Liver (tissue), 9 donors: ENCODE measurements around the gene CCDC192. TPM values are rescaled to one million over a fixed set of nuclear protein-coding genes. Genes with fewer than 3 reads are reported as not detected.

Experiments used
- DNase-seq: peaks from one replicate; pipeline ENCODE4 v3.0.0-alpha.2; 2017; ENCODE audit warnings: low spot score
- H3K27ac ChIP-seq, 2 donors: one replicate each; pipeline ENCODE4 v1.7.0; 2013; ENCODE audit warnings: inconsistent platforms in 2 of 2, low read length in 2 of 2, control low read depth in 1 of 2, low read depth in 1 of 2, mild to moderate bottlenecking in 1 of 2
- H3K27me3 ChIP-seq, 4 donors: one replicate each; pipeline versions ENCODE4 v1.6.1 to v1.7.0; 2013; ENCODE audit warnings: low read length in 3 of 4, inconsistent platforms in 1 of 4, mild to moderate bottlenecking in 1 of 4, moderate library complexity in 1 of 4; ENCODE audit not compliant: control insufficient read depth in 4 of 4, insufficient read depth in 4 of 4
- H3K36me3 ChIP-seq, 4 donors: one replicate each; pipeline versions ENCODE4 v1.6.1 to v1.7.0; 2013; ENCODE audit warnings: low read length in 3 of 4, mild to moderate bottlenecking in 3 of 4, low read depth in 1 of 4, moderate library complexity in 1 of 4; ENCODE audit not compliant: control insufficient read depth in 4 of 4, insufficient read depth in 3 of 4
- H3K4me1 ChIP-seq, 4 donors: one replicate each; pipeline versions ENCODE4 v1.6.1 to v1.7.0; 2013; ENCODE audit warnings: low read length in 3 of 4, mild to moderate bottlenecking in 3 of 4, moderate library complexity in 1 of 4; ENCODE audit not compliant: control insufficient read depth in 4 of 4, insufficient read depth in 4 of 4
- H3K4me3 ChIP-seq, 3 donors: one replicate each; pipeline versions ENCODE4 v1.6.1 to v1.7.0; 2013; ENCODE audit warnings: low read length in 3 of 3, control low read depth in 1 of 3, low read depth in 1 of 3, mild to moderate bottlenecking in 1 of 3
- H3K9ac ChIP-seq, 2 donors: one replicate each; pipeline ENCODE4 v1.7.0; 2013; ENCODE audit warnings: low read length in 2 of 2, mild to moderate bottlenecking in 2 of 2, moderate library complexity in 2 of 2, control low read depth in 1 of 2, low read depth in 1 of 2
- H3K9me3 ChIP-seq, 4 donors: one replicate each; pipeline versions ENCODE4 v1.6.1 to v1.7.0; 2013; ENCODE audit warnings: low read length in 3 of 4; ENCODE audit not compliant: control insufficient read depth in 4 of 4
- EGR1 ChIP-seq, 2 donors: IDR thresholded peaks; 2 replicates each; pipeline ENCODE4 v1.6.1; 2016 to 2018; ENCODE audit warnings: antibody characterized with exemption in 2 of 2, low read depth in 2 of 2
- FOXA1 ChIP-seq: IDR thresholded peaks from 2 replicates; pipeline ENCODE4 v1.6.1; 2016; ENCODE audit warnings: antibody characterized with exemption
- GABPA ChIP-seq, 2 donors: IDR thresholded peaks in 1 of 2; conservative IDR thresholded peaks in 1 of 2; 2 replicates each; pipeline ENCODE4 v1.6.1; 2016; ENCODE audit warnings: antibody characterized with exemption in 2 of 2, mild to moderate bottlenecking in 1 of 2, moderate library complexity in 1 of 2
- HNF4A ChIP-seq, 2 donors: conservative IDR thresholded peaks; 2 replicates each; pipeline ENCODE4 v1.6.1; 2016; ENCODE audit warnings: antibody characterized with exemption in 2 of 2, mild to moderate bottlenecking in 2 of 2
- JUND ChIP-seq, 2 donors: IDR thresholded peaks; 2 replicates each; pipeline ENCODE4 v1.6.1; 2016; ENCODE audit warnings: antibody characterized with exemption in 2 of 2
- NR2F2 ChIP-seq: IDR thresholded peaks from 2 replicates; pipeline ENCODE4 v1.6.1; 2016; ENCODE audit warnings: antibody characterized with exemption
- RAD21 ChIP-seq, 2 donors: IDR thresholded peaks; 2 replicates each; pipeline ENCODE4 v1.6.1; 2016; ENCODE audit warnings: antibody characterized with exemption in 2 of 2, mild to moderate bottlenecking in 2 of 2
- REST ChIP-seq: IDR thresholded peaks from 2 replicates; pipeline ENCODE4 v1.6.1; 2016; ENCODE audit warnings: antibody characterized with exemption, mild to moderate bottlenecking
- RXRA ChIP-seq, 2 donors: IDR thresholded peaks; 2 replicates each; pipeline ENCODE4 v1.6.1; 2017 to 2018; ENCODE audit warnings: antibody characterized with exemption in 2 of 2, mild to moderate bottlenecking in 1 of 2
- SP1 ChIP-seq: IDR thresholded peaks from 2 replicates; pipeline ENCODE4 v1.6.1; 2018; ENCODE audit warnings: antibody characterized with exemption, mild to moderate bottlenecking
- TAF1 ChIP-seq: conservative IDR thresholded peaks from 2 replicates; pipeline ENCODE4 v1.6.1; 2016; ENCODE audit warnings: antibody characterized with exemption, mild to moderate bottlenecking
- YY1 ChIP-seq: IDR thresholded peaks from 2 replicates; pipeline ENCODE4 v1.6.1; 2016; ENCODE audit warnings: antibody characterized with exemption, mild to moderate bottlenecking
- ZBTB33 ChIP-seq: IDR thresholded peaks from 2 replicates; pipeline ENCODE4 v1.6.1; 2016; ENCODE audit warnings: antibody characterized with exemption
- WGBS: extraction: QIAGEN DNeasy Blood & Tissue Kit; methylation state at CpG from one replicate; pipeline ENCODE4 v1.1.7; 2013; 5-methylcytosine and 5-hydroxymethylcytosine counted together
- polyA plus RNA-seq, 2 donors: library from polyadenylated mRNA; stranded (reverse) in 1 of 2; unstranded in 1 of 2; fragments of 200-250 nt in 1 of 2; fragments of >200 nt in 1 of 2; fragmentation: Nextera tagmentation in 1 of 2; extraction: Ambion mirVana in 1 of 2; gene quantifications; one replicate each; pipeline versions ENCODE4 v1.2.1 to v1.2.3, GENCODE V29; 2013 to 2015
- total RNA-seq, 2 donors: library from RNA; depleted of rRNA; stranded (reverse); fragments of >200 nt; gene quantifications; one replicate each; pipeline ENCODE4 v1.2.3, GENCODE V29; 2014
- TF ChIP-seq, protein P1 (sequence below): IDR thresholded peaks from 2 replicates; pipeline ENCODE4 v1.6.1; 2016; ENCODE audit warnings: antibody characterized with exemption
- TF ChIP-seq, protein P2 (sequence below): fragments of 150-350 bp; IDR thresholded peaks from 2 replicates; pipeline ENCODE4 v1.5.1; 2017; ENCODE audit warnings: improper control_type of control experiment, low read depth, low read length; ENCODE audit not compliant: missing input control
- TF ChIP-seq, protein P3 (sequence below): IDR thresholded peaks from 2 replicates; pipeline ENCODE4 v1.6.1; 2016; ENCODE audit warnings: antibody characterized with exemption
- donor health status: healthy.
- donor health status: healthy.
- donor health status: healthy.
- donor health status: healthy.
- donor health status: healthy.

CCDC192 gene
- total and polyA plus RNA-seq, 4 donors = not detected

GRCh38 chr5:127909066-127909465 is 205.9 kb downstream of the CCDC192 start:
- no peak overlapping the region for H3K4me3 ChIP-seq
- no peak for DNase-seq
- WGBS = 46% methylated on average over 3 of the region's 3 CpGs
- TF ChIP-seq, protein P1, sequence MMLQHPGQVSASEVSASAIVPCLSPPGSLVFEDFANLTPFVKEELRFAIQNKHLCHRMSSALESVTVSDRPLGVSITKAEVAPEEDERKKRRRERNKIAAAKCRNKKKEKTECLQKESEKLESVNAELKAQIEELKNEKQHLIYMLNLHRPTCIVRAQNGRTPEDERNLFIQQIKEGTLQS = no peak
- TF ChIP-seq FOXA1 (no peak), GABPA (IDR thresholded peaks at IDR 0.05 in 1 of 2, conservative IDR thresholded peaks at IDR 0.05 in 1 of 2) (no peak), RAD21 (IDR thresholded peaks at IDR 0.05) (peak; percentile 38 to 71)
- TF ChIP-seq, protein P2, sequence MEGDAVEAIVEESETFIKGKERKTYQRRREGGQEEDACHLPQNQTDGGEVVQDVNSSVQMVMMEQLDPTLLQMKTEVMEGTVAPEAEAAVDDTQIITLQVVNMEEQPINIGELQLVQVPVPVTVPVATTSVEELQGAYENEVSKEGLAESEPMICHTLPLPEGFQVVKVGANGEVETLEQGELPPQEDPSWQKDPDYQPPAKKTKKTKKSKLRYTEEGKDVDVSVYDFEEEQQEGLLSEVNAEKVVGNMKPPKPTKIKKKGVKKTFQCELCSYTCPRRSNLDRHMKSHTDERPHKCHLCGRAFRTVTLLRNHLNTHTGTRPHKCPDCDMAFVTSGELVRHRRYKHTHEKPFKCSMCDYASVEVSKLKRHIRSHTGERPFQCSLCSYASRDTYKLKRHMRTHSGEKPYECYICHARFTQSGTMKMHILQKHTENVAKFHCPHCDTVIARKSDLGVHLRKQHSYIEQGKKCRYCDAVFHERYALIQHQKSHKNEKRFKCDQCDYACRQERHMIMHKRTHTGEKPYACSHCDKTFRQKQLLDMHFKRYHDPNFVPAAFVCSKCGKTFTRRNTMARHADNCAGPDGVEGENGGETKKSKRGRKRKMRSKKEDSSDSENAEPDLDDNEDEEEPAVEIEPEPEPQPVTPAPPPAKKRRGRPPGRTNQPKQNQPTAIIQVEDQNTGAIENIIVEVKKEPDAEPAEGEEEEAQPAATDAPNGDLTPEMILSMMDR = peak; percentile 6
- TF ChIP-seq, protein P3, sequence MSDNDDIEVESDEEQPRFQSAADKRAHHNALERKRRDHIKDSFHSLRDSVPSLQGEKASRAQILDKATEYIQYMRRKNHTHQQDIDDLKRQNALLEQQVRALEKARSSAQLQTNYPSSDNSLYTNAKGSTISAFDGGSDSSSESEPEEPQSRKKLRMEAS = no peak
- no peaks in the 10 kb centered on the region for H3K36me3 ChIP-seq
- H3K9ac ChIP-seq = no peak overlapping the region
- H3K27ac ChIP-seq = no peak overlapping the region
- no peaks in the 10 kb centered on the region for H3K9me3 ChIP-seq
- no peaks in the 10 kb centered on the region for H3K4me1 ChIP-seq
- no peaks in the 10 kb centered on the region for H3K27me3 ChIP-seq

GRCh38 chr5:127909821-127910220 is 206.6 kb downstream of the CCDC192 start:
- 70% methylated on average over 1 of the region's 1 CpG for WGBS
- H3K4me1 ChIP-seq = no peaks in the 10 kb centered on the region
- H3K9me3 ChIP-seq = no peaks in the 10 kb centered on the region
- TF ChIP-seq JUND (IDR thresholded peaks at IDR 0.05) (no peak), EGR1 (IDR thresholded peaks at IDR 0.05; ENCODE audit: low read depth in 2 of 2) (no peak), HNF4A (conservative IDR thresholded peaks at IDR 0.05) (no peak)
- H3K36me3 ChIP-seq = no peaks in the 10 kb centered on the region
- no peak overlapping the region for H3K27ac ChIP-seq
- no peaks in the 10 kb centered on the region for H3K27me3 ChIP-seq
- no peak overlapping the region for H3K9ac ChIP-seq
- H3K4me3 ChIP-seq = no peak overlapping the region
- DNase-seq = no peak

GRCh38 chr5:127910307-127910956 is 207.2 kb downstream of the CCDC192 start:
- no peak overlapping the region for H3K9ac ChIP-seq
- WGBS = 88% methylated on average over 2 of the region's 2 CpGs
- H3K4me3 ChIP-seq = no peak overlapping the region
- H3K9me3 ChIP-seq = no peaks in the 10 kb centered on the region
- H3K4me1 ChIP-seq = no peaks in the 10 kb centered on the region
- DNase-seq = no peak
- no peak overlapping the region for H3K27ac ChIP-seq
- no peaks in the 10 kb centered on the region for H3K27me3 ChIP-seq
- no peaks in the 10 kb centered on the region for H3K36me3 ChIP-seq
- TF ChIP-seq, protein P2 = no peak
- TF ChIP-seq FOXA1 (no peak), TAF1 (no peak), RXRA (IDR thresholded peaks at IDR 0.05) (no peak), YY1 (no peak), GABPA (IDR thresholded peaks at IDR 0.05 in 1 of 2, conservative IDR thresholded peaks at IDR 0.05 in 1 of 2) (no peak), ZBTB33 (no peak), SP1 (no peak), NR2F2 (no peak), JUND (IDR thresholded peaks at IDR 0.05) (no peak), REST (no peak), HNF4A (conservative IDR thresholded peaks at IDR 0.05) (no peak), EGR1 (IDR thresholded peaks at IDR 0.05; ENCODE audit: low read depth in 2 of 2) (no peak), RAD21 (IDR thresholded peaks at IDR 0.05) (no peak)
- TF ChIP-seq, protein P3 = no peak
